ENCODE results near the gene SEC61A1. TPM values are rescaled to one million over a fixed set of nuclear protein-coding genes. Genes with fewer than 3 reads are reported as not detected.

The SEC61A1 gene
- total RNA-seq, 1 donor from 2014 or later, result 205 TPM

GRCh38 chr3:128036119-128036518 lies 16.1 kb upstream of the SEC61A1 start:
- H3K27me3 Mint-ChIP-seq (ENCODE audit: low read depth), result peaks cover 57% of the 10 kb centered on the region
- no peak for TF ChIP-seq CTCF (IDR thresholded peaks at IDR 0.05; ENCODE audit: unreplicated experiment)
- no peak overlapping the region for H3K27ac Mint-ChIP-seq
- H3K4me1 Mint-ChIP-seq, result no peaks in the 10 kb centered on the region
- H3K9me3 Mint-ChIP-seq, result no peaks in the 10 kb centered on the region
- H3K4me3 Mint-ChIP-seq, result no peak overlapping the region
- DNase-seq (ENCODE audit: low spot score in 2 of 2, unreplicated experiment in 2 of 2), result no peak
- H3K36me3 Mint-ChIP-seq, result no peaks in the 10 kb centered on the region

GRCh38 chr3:128040041-128040440 lies 12.2 kb upstream of the SEC61A1 start:
- Mint-ChIP-seq H3K4me1 (no peaks in the 10 kb centered on the region), H3K27me3 (ENCODE audit: low read depth) (peaks cover 65% of the 10 kb centered on the region), H3K27ac (no peak overlapping the region), H3K4me3 (no peak overlapping the region), H3K9me3 (no peaks in the 10 kb centered on the region), H3K36me3 (no peaks in the 10 kb centered on the region)
- no peak for TF ChIP-seq CTCF (IDR thresholded peaks at IDR 0.05; ENCODE audit: unreplicated experiment)
- DNase-seq (ENCODE audit: low spot score in 2 of 2, unreplicated experiment in 2 of 2), result no peak

GRCh38 chr3:128040660-128041059 lies 11.6 kb upstream of the SEC61A1 start:
- peaks cover 62% of the 10 kb centered on the region for H3K27me3 Mint-ChIP-seq (ENCODE audit: low read depth)
- DNase-seq (ENCODE audit: low spot score in 2 of 2, unreplicated experiment in 2 of 2), result no peak
- no peak overlapping the region for H3K4me3 Mint-ChIP-seq
- TF ChIP-seq CTCF (IDR thresholded peaks at IDR 0.05; ENCODE audit: unreplicated experiment), result no peak
- no peaks in the 10 kb centered on the region for H3K9me3 Mint-ChIP-seq
- no peak overlapping the region for H3K27ac Mint-ChIP-seq
- no peaks in the 10 kb centered on the region for H3K36me3 Mint-ChIP-seq
- no peaks in the 10 kb centered on the region for H3K4me1 Mint-ChIP-seq

GRCh38 chr3:128041344-128041743 lies 10.9 kb upstream of the SEC61A1 start:
- Mint-ChIP-seq H3K27me3 (ENCODE audit: low read depth) (peaks cover 66% of the 10 kb centered on the region), H3K27ac (no peak overlapping the region), H3K36me3 (no peaks in the 10 kb centered on the region), H3K4me1 (no peaks in the 10 kb centered on the region), H3K4me3 (no peak overlapping the region), H3K9me3 (no peaks in the 10 kb centered on the region)
- DNase-seq (ENCODE audit: low spot score in 2 of 2, unreplicated experiment in 2 of 2), result no peak
- TF ChIP-seq CTCF (IDR thresholded peaks at IDR 0.05; ENCODE audit: unreplicated experiment), result no peak

GRCh38 chr3:128050597-128050996 lies 1.6 kb upstream of the SEC61A1 start:
- no peak overlapping the region for H3K4me3 Mint-ChIP-seq
- H3K36me3 Mint-ChIP-seq, result peaks cover 1% of the 10 kb centered on the region
- no peak for TF ChIP-seq CTCF (IDR thresholded peaks at IDR 0.05; ENCODE audit: unreplicated experiment)
- H3K4me1 Mint-ChIP-seq, result peaks cover 37% of the 10 kb centered on the region
- H3K27ac Mint-ChIP-seq, result no peak overlapping the region
- H3K9me3 Mint-ChIP-seq, result no peaks in the 10 kb centered on the region
- H3K27me3 Mint-ChIP-seq (ENCODE audit: low read depth), result peaks cover 29% of the 10 kb centered on the region
- no peak for DNase-seq (ENCODE audit: low spot score in 2 of 2, unreplicated experiment in 2 of 2)

GRCh38 chr3:128051459-128051836 lies 789 bp upstream of the SEC61A1 start:
- Mint-ChIP-seq H3K27me3 (ENCODE audit: low read depth) (peaks cover 22% of the 10 kb centered on the region), H3K27ac (peak overlapping the region; percentile 98), H3K9me3 (no peaks in the 10 kb centered on the region), H3K4me3 (peak overlapping the region; percentile 81), H3K4me1 (peaks cover 39% of the 10 kb centered on the region), H3K36me3 (peaks cover 3% of the 10 kb centered on the region)
- TF ChIP-seq CTCF (IDR thresholded peaks at IDR 0.05; ENCODE audit: unreplicated experiment), result no peak
- DNase-seq (ENCODE audit: low spot score in 2 of 2, unreplicated experiment in 2 of 2), result no peak
